ENCODE results near the gene ASRGL1.

GRCh38 chr11:62410972-62411371, 73.7 kb downstream of the ASRGL1 start:
- TF ChIP-seq CTCF (IDR thresholded peaks at IDR 0.05) (no peak), POLR2A (IDR thresholded peaks at IDR 0.05) (no peak)
